ENCODE data around the gene ZNF597.
A peak's percentile ranks its signal among the peaks of the same experiment; 100 is the strongest.
"Not testable (repeated sequence)": the region's sequence is repeated elsewhere in the genome, so short reads cannot be mapped to it uniquely, and the experiment has no call there.

Gene ZNF597

GRCh38 chr16:3474870-3475269, 31.6 kb upstream of the ZNF597 start:
- not testable (repeated sequence) for DNase-seq

DNA sequence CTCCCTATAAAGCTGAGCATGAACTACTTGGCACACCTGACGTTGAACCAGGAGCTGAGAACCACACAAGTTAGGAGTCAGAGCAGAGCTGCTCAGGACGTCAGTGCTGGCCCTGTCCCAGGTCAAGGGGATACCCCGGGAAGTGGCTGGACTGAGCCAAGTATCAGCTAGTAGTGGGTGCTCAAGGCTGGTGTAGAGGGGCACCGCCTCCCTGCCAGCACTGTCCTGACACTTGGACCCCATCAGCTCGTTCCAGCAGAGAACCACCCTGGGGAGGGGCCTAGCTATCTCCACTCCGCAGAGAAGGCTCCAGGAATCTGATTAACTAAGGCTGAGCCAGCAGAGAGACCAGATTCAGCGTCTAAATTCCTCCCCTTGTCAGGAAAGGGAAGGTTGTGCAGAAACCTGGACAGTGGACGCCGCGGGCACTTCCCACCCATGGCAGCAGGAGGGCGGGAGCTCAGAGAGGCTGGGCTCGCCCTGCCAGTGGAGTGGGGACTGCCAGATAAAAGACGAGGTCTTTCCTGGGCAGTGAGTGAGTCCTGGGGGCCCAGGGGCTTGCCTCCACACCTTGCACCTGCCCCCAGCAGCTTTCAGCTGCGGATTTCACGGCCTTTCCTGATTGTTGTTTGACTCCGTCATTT, 31.0 kb upstream of the ZNF597 start:
- DNase-seq: no peak

DNA sequence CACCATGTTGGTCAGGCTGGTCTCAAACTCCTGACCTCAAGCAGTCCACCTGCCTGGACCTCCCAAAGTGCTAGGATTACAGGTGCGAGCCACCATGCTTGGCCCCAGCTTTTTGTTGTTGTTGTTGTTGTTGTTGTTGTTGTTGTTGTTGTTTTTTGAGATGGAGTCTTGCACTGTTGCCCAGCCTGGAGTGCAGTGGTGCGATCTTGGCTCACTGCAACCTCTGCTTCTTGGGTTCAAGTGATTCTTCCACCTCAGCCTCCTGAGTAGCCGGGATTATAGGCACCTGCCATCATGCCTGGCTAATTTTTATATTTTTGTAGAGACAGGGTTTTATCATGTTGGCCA, 30.3 kb upstream of the ZNF597 start:
- not testable (repeated sequence) for DNase-seq

DNA sequence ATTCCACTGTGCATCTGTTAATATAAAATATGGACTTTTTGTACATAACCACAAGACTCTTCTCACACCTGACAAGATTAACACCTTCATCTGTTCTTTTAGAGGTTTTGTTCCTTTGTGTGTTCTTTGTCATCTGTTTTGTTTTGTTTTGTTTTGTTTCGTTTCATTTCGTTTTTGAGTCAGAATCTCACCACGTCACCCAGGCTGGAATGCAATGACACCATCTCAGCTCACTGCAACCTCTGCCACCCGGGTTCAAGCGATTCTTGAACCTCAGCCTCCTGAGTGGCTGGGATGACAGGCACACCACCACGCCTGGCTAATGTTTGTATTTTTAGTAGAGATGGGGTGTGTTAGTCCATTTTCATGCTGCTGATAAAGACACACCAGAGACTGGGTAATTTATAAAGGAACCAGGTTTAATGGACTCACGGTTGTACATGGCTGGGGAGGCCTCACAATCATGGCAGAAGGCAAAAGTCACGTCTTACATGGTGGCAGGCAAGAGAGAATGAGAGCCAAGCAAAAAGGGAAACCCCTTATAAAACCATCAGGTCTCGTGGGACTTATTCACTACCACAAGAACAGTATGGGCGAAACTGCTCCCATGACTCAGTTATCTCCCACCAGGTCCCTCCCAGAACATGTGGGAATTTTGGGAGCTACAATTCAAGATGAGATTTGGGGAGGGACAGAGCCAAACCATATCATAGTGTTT, 29.7 kb upstream of the ZNF597 start:
- no peak for DNase-seq

DNA sequence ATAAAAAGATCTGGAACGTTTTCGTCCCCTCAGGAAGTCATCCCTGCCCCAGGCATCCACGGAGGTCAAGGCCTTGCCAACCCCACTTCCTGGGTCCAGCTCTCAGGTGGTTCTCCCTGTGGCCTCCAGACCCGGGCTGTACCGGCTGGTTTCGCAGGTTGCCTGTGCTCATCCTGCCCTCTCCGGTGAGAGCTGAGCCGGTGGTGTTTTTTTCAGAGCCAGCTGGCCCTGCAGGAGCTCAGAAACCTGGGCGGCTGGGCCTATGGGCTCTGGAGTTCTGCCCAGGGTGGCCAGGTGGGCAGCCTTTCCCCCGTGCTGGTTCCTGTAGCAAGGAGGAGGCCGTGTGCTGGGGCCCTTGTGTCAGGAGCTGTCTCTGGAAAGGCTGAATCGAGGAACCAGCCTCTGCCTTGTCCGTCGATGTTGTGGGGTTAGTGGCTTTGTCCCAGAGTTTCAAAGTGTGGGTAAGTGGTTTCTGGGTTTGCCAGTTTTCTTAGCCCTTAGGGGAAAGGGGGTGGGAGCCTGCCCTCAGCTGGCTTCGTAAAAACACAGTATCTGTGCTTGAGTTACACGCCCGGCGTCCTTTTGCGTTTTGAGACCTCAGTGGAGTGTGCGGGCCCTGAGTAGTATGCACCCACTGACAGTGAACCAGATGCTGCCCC, 28.3 kb upstream of the ZNF597 start:
- DNase-seq: no peak

GRCh38 chr16:3470723-3471122, 27.4 kb upstream of the ZNF597 start:
- DNase-seq: no peak

DNA sequence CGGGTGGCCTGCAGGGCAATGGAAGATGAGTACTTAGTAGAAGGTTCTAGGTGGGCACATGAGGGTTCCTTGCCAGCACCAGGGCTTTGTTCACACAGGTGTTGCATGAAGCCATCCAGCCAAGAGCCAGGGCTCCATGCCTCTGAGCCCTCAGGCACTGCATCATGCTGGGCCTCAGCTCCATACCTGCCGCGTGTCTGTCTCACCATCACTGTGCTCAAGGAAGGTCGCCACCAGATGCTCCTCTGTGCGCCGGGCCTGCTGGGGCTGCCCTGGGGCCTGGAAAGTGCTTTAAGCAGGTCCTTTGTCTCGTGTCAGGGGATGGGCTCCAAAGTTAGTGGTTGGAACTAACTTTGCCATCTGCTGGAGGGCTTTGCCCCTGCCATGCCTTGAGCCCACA, 26.4 kb upstream of the ZNF597 start:
- no peak for DNase-seq

- DNase-seq: no peak
Measured at GRCh38 chr16:3468501-3468900, 25.2 kb upstream of the ZNF597 start.

DNA sequence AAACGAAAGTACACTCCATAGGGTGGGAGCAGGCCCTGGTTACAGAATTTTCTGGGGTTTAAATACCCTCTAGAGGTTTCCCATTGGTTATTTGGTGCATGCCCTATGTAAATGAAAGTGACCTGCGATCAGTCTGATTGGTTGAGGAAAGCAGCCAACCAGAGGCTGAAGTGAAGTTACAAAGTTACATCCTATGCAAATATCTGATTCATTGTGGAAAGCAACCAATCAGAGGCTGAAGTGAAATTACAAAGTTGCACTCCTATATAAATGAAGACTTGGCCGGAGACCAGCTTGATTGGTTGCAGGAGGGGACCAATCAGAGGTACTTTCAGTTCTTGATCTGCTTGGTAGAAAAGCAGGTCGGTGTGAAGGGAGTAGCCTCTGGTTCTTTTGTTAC, 24.6 kb upstream of the ZNF597 start:
- DNase-seq: no peak

- DNase-seq: no peak
Measured at GRCh38 chr16:3467182-3467581, 23.9 kb upstream of the ZNF597 start.

DNA sequence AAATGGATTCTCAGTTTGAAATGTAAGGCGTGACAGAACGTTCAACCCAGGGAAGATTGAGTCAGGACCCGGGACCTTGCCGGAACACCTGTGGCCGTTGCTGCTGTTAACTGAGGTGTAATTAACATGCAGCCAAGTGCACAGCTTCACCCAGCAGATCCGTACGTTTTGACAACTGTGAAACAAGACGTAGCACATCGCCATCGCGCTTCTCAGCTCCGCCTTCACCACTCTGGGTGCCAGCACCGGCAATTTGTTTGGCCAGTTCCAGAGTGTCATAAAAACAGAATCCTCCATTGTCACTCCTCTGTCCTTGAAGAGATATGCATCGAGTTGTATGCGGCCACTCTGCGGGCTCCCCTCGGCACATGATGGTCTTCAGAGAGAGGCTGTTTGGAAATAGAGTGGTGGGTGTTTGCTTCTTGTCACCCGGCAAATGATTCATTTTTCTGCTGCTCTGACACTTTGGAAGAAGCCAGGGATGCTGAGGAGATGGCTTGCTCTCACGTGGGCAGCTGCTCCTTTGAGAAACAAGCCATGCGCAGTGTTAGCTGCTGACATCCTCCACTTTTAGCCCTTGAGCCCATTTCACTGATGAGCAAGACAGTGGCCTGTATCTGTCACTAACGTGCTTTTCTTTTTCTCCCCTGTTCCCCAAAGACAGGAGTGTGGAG, 22.7 kb upstream of the ZNF597 start:
- no peak for DNase-seq

DNA sequence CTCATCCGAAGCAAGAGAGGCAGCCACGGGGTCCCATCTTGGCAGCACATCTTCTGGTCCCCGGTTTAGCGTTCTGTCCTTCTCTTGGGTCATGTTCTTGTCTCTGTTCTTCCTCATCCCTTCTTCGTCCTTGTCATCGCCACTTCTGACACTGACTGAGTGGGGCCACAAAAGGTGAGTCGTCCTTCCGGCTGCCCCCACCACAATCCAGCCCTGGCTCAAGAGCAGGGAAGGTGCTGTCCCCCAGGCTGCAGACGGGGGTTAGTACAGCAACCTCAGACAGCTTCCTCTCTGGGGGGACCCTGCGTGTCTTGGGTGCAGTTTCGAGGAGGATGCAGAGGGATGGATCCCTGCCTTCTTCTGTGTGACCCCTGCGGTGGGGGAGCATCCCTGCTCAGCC, 22.0 kb upstream of the ZNF597 start:
- DNase-seq: no peak

DNA sequence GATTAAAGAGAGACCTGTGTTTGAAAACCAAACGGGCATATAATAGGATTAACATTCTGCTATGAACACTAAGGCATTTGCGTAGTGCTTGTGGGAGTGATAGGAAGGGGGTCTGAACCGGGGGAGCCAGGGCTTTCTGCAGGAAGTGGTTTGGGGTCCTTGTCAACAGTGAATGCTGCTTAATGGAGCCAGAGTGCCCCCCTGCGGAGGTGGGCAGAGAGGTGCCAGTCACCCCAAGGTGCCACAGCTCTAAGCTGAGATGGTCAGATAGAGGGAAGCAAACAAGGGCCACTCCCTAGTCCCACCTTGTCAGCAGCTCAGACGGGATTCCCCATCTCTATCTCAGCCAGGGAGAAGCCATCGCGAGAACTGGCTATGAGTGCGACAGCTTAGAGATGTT, 17.8 kb upstream of the ZNF597 start:
- DNase-seq: no peak

DNA sequence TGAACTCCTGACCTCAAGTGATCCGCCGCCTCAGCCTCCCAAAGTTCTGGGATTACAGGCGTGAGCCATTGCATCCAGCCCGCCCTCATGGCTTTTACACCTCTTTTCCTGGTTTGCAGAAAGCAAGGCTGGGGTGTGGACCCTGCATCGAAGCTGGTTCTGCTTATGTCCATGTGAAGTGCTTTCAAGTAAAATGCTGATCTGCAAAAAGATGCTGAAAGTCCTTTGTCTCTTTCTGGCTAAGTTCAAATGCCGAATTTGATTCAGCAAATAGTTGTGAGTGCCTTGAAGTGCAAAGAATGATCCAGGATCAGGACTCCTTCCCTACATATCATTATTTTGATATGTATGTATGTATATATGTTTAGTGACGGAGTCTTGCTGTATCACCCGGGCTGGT, 17.3 kb upstream of the ZNF597 start:
- no peak for DNase-seq

- DNase-seq: no peak
Measured at GRCh38 chr16:3460121-3460520, 16.8 kb upstream of the ZNF597 start.

DNA sequence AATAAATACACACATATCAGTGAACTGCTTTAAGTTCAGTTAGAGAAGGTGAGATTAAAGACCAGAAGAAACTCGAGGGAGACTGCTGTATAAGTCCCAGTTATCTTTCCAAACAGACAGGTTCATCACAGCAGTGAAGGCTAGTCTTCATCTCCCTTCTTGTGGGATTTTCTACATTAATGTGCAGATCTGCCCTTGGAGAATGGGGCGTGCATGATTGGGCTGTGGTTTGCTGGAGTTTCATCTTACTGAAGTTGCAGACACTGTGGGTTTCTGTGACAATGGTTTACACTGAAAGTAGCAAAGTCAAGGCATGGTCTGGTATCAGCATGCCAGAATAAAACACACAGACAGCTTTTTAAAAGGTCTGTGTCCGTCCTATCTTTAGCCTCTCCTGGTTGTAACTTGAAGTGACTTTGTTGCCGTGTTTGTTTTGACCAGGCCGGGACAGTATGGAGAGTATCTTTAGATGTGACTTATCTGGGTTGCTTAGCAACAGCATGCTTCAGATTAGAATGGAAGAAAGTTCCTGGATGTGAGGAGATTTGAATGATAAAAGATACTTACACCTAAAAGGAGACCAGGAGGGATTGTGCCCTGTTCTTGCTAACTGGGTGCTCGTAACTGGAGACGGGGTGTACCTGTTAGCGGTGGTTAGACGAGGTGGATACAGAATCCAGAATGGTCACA, 16.2 kb upstream of the ZNF597 start:
- peak; percentile 31 for DNase-seq

GRCh38 chr16:3458852-3459361, 15.6 kb upstream of the ZNF597 start:
- no peak for DNase-seq

DNA sequence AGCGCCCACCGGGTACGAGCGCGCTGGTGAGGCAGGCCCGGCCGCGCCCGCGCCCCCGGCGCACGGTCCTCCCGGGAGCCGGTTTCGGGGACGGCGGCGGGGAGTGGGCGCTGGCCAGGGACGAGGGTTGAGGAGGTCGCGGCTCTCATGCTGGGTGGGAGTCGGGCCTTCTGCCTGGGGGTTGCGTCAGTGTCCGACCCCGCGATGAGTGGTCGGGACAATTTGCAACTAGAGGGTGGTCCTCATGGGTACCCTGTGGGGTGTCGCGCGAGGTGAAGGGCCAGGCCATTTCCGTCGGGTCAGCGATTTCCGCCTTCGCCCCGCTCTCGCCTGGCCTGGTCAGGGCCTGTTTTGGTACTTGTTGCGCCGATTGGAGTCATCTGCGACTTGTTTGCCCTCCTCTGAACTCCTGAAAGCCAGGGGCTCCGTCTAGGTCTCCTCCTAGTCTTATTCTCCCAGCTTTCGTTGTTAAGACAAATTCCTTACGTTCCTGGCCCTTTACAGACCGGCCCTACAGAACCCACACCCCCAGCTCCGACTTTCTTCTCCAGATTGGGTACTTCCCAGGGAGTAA, 15.1 kb upstream of the ZNF597 start:
- DNase-seq: peak; percentile 12

- peak; percentile 91 for DNase-seq
Measured at GRCh38 chr16:3457434-3458252, 14.3 kb upstream of the ZNF597 start.

GRCh38 chr16:3454631-3455147, 11.4 kb upstream of the ZNF597 start:
- DNase-seq: no peak

DNA sequence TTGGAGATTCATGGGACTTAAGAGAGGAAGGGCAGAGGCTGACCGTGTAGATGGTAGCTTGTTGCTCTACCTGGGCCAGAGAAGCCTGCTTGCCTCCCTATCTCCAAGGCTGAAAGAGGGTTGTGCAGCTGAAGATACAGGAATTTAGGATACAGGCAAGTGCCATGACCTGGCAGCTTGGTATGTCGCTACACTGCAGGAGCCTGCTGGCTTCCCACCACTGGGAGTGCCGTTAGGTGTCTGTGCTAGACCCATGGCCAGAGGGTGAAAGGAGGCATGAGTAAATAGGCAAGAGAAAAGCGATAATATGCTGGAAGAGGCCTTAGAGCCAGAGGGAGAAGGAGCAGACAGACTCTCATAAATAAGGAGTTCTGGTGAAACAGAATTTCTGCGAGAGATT, 10.8 kb upstream of the ZNF597 start:
- no peak for DNase-seq

DNA sequence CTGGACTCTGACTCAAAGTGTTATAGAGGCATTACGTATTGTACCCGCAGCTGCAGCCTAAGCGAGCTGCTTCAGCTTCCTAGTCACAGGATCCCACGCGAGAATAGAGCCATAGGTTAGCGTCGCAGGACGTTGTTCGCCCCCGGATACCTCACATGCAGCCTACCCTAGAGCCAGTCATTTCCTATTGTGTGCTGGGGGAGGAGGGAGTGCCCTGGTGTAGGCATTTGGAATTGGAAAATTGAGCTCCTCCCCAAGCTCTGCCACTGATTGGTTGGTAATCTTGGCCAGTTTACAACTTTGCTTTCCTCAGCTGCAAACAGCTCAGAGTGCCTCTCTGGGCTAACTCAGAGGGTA, 706 bp upstream of the ZNF597 start:
- DNase-seq: peak; percentile 51
